GM21723 (cell line): ENCODE data around the gene GLB1L2.
"Not testable (repeated sequence)": the region's sequence is repeated elsewhere in the genome, so short reads cannot be mapped to it uniquely, and the experiment has no call there.

Experiments used
- ATAC-seq: cut with Tn5 transposase; IDR thresholded peaks from one replicate; pipeline ENCODE4 v1.9.1; 2021; ENCODE audit warnings: mild to moderate bottlenecking, moderate library complexity; ENCODE audit not compliant: unreplicated experiment

GLB1L2 gene, protein sequence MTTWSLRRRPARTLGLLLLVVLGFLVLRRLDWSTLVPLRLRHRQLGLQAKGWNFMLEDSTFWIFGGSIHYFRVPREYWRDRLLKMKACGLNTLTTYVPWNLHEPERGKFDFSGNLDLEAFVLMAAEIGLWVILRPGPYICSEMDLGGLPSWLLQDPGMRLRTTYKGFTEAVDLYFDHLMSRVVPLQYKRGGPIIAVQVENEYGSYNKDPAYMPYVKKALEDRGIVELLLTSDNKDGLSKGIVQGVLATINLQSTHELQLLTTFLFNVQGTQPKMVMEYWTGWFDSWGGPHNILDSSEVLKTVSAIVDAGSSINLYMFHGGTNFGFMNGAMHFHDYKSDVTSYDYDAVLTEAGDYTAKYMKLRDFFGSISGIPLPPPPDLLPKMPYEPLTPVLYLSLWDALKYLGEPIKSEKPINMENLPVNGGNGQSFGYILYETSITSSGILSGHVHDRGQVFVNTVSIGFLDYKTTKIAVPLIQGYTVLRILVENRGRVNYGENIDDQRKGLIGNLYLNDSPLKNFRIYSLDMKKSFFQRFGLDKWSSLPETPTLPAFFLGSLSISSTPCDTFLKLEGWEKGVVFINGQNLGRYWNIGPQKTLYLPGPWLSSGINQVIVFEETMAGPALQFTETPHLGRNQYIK

GRCh38 chr11:134331354-134332188 lies at the start of gene GLB1L2:
TSS of gene GLB1L2 (plus strand) at chr11:134331988. CDS start at chr11:134332062, 74 bp downstream.
- peak; percentile 95 for ATAC-seq

DNA sequence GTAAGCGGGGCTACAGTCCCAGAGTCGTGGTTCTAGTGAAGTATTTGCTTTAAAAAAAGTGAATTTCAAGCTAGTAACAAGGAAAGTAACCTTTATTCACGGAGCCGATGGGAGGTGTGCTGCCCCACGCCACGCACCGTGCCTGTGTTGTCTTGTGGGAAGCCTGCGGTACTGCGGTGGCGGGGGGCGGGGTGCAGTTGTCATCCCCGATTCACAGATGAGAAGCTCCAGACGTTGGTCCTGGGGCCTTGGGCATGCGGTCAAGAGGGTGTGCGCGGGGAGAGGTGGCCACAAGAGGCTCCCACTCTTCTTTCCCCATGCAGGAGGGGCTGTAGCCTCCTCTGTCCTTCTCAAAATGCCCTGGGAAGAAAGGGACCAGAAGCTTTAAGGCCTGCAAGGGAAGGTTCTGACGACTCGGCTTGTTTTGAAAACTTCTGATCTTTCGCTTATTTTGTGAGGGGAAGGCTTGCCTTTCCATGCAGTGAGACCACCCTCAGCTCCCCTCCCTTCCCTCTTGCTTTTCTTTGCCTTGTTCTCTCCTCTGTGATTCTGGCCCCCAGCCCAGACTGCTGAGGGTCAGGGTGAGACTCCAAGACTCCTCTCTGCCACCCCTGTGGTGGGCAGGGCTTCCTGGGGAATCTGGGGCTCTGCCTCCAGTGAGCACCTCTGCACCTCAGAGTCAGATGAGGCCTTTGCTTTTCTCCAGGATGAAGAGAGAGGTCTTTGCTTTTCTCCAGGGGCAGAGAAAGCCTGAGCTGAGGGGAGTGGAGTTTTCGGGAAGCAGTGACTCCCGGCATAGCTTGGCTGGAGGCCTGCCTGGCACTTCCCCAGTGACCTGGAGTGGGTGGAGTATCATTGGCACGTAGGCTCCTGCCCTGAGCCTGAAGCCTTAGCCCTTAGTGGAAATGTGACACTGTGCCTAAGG lies 49.4 kb upstream of the GLB1L2 start:
- no peak for ATAC-seq

DNA sequence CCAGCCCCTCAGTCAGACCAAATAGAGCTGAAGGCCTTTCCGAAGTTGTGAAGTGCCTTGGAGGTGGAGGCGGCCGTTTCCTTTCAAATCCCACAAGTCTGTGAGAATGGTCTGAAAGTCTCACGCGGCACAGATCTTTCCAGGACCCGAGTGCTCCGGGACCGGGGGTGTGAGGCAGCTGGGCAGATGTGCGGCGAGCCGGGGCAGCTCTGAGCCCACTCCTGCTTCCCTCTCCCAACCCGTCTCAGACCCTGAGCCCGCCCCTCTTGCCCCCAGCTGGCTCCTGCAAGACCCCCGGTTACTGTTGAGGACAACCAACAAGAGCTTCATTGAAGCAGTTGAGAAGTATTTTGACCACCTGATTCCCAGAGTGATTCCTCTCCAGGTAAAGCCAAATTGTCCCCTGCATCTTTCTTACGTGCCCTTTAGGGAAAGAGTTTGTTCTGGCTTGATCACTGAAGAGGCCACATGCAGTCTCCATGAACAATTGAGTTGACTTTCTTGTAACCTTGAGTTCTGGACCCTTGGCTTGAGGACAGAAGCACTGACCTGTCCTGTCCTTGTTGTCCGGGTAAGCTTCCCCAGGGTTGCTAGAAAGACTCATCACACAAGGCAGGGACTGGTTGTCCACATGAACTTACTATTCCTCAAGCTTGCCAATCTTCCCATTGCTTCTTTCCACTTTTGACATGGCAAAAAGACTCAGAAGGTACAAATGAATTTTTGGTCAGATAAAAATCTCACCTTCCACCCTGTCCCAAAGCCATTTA lies 48.1 kb upstream of the GLB1L2 start:
- no peak for ATAC-seq

DNA sequence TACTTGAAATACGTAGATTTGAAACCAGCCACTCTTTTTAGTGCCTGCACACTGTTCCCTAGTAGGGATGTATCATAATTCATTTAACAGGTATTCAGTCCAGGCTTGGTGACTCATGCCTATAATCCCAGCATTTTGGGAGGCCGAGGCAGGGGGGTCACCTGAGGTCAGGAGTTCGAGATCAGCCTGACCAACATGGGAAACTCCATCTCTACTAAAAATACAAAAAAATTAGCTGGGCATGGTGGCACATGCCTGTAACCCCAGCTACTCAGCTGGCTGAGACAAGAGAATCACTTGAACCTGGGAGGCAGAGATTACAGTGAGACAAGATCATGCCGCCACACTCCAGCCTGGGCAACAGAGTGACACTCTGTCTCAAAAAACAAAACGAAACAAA lies 47.4 kb upstream of the GLB1L2 start:
- ATAC-seq, result not testable (repeated sequence)

- no peak for ATAC-seq
These were observed 44.2 kb upstream of the GLB1L2 start for GRCh38 chr11:134287561-134287960.

GRCh38 chr11:134288486-134288885 lies 43.3 kb upstream of the GLB1L2 start:
- ATAC-seq, result no peak

- ATAC-seq, result no peak
These were observed 42.6 kb upstream of the GLB1L2 start for GRCh38 chr11:134289167-134289566.

GRCh38 chr11:134289789-134290188 lies 42.0 kb upstream of the GLB1L2 start:
- no peak for ATAC-seq

DNA sequence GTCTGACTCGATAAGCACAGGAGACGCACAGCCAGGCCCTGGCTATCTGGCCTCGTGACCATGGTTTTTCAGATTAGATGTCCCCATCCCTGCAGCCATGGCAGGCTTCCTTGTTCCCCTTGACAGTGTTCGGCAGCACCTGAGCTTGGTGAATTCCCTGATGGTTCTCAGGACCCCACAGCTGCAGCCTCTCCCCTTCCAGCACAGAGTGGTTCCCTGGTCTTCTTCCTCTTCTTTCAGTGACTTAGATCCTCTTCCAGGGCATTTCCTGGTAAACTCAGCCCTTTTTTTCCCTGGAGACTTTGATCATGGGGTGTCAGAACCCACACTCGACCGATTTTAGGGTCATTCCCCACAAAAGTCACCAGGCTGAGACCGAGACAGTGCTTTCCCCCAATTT lies 41.1 kb upstream of the GLB1L2 start:
- no peak for ATAC-seq

DNA sequence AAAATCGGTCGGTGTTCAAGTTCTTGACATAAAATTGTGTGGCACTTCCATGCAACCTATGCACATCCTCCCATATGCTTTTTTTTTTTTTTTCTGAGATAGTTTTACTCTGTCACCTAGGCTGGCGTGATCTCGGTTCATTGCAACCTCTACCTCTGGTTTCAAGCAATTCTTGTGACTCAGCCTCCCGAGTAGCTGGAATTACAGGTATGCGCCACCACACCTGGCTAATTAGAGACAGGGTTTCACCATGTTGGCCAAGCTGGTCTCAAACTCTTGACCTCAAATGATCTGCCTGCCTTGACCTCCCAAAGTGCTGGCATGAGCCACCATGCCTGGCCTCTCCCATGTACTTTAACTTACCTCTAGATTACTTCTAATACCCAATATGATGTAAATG lies 40.6 kb upstream of the GLB1L2 start:
- no peak for ATAC-seq

GRCh38 chr11:134292661-134293060 lies 39.1 kb upstream of the GLB1L2 start:
- ATAC-seq, result no peak

DNA sequence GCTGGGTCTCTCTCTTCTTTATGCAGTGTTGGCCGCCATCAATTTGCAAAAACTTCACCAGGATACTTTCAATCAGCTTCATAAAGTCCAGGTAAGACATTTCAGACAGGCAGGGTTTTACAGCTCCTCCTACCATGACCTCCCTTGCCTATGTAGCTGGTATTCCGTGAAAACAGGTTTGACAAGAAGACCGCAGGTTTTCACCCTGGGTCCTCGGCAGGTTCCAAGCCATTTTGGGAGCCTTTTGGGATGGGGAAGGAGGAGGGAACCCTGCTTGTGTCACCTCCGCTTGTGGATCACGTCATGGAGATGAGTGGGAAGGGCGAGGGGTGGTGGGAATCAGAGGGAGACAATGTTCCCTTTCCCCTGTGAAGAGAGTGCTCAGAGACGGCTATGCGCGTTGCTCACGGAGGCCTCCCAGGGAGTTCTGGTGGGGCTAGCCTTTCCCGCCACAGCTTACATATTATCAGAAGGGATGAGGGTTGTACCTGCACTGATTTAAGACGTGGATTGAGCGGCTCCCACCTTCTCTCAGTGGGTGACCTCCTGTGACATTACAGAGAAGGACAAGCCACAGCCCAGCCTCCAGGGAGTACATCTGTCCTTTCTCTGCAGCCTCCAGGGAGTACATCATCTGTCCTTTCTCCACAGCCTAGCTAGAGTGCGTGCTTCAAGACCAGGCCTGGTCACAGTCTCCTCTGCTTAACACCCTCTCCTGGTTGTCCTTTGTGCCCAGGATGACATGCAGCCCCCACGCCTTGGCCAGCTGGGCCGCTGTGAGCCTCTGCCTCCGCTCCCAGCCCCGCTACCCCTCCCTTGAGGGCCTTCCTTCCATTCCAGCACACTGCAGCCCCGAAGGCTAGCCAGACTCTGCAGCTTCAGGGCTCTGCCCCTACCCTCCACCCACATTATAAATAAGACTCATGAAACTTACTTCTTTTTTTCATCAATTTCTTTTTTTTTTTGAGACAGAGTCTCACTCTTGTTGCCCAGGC lies 38.4 kb upstream of the GLB1L2 start:
- no peak for ATAC-seq

DNA sequence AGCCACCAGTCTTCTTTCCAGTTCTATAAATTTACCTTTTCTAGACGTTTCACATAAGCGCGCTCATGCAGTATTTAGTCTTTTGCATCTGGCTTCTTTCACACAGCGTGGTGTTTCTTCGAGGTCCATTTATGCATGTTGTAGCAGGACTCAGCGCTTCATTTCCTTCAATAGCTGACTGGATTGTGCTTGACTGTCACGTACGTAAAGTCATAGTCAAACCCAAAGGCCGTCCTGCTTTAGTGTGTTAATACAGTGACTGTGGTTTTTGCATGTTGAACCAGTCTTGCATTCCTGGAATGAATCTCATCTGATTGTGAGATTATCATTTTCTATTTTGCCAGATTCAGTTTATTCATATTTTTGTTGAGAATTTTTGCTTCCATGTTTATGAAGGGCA lies 37.1 kb upstream of the GLB1L2 start:
- no peak for ATAC-seq

DNA sequence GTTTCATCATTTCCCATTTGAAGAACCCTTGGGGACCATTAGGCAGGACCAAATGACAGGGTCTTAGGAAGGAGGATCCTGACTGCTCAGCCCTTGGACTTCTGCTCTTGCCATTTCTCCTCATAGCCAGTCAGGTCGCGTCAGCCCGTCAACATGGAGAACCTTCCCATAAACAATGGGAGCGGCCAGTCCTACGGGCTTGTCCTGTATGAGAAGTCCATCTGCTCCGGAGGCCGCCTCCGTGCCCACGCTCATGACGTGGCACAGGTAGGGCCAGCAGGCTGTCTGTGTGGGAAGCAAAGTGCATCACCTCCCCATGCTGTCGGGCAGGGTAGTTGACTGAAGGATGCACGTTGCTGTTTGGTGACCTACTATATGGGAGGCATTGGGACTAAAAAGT lies 19.6 kb upstream of the GLB1L2 start:
- no peak for ATAC-seq

DNA sequence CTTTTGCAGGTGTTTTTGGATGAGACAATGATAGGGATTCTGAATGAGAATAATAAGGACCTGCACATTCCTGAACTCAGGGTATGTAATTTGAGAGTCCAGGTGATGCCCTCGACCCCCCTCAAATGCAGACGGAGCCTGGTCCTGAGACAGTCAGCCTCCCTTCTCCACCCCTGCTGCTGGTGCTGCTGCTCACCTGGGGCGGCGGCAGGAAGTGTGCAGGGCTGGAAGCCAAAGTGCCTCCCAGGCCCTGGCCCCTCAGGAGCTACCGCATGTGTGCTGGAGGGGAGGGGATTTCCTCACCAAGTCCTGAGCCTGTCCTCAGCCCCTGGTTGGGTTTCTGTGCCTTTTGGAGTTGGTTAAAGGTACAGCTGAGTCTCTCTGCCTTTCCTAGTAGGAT lies 19.0 kb upstream of the GLB1L2 start:
- ATAC-seq, result no peak

DNA sequence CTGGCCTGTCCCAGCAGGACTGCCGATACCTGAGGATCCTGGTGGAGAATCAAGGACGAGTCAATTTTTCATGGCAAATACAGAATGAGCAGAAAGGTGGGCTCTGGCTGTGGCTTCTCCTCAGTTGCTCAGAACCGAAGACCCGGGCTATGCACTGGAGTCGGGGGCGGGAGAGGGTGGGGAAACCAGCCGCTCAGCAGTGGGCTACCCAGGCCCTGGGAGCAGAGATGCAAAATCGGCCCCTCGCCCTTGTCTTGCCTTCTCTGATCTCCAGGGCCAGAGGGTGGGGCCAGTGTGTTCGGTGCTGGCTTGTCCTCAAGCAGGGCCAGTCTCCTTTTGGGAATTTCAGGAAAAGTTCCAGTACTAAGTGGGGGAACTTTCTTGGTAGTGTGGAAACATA lies 18.4 kb upstream of the GLB1L2 start:
- ATAC-seq, result no peak

GRCh38 chr11:134313821-134314607 lies 17.8 kb upstream of the GLB1L2 start:
- ATAC-seq, result no peak

GRCh38 chr11:134317103-134317502 lies 14.7 kb upstream of the GLB1L2 start:
- ATAC-seq, result no peak
